ENCODE measurements around the gene TSPAN7.

TSPAN7 gene

DNA sequence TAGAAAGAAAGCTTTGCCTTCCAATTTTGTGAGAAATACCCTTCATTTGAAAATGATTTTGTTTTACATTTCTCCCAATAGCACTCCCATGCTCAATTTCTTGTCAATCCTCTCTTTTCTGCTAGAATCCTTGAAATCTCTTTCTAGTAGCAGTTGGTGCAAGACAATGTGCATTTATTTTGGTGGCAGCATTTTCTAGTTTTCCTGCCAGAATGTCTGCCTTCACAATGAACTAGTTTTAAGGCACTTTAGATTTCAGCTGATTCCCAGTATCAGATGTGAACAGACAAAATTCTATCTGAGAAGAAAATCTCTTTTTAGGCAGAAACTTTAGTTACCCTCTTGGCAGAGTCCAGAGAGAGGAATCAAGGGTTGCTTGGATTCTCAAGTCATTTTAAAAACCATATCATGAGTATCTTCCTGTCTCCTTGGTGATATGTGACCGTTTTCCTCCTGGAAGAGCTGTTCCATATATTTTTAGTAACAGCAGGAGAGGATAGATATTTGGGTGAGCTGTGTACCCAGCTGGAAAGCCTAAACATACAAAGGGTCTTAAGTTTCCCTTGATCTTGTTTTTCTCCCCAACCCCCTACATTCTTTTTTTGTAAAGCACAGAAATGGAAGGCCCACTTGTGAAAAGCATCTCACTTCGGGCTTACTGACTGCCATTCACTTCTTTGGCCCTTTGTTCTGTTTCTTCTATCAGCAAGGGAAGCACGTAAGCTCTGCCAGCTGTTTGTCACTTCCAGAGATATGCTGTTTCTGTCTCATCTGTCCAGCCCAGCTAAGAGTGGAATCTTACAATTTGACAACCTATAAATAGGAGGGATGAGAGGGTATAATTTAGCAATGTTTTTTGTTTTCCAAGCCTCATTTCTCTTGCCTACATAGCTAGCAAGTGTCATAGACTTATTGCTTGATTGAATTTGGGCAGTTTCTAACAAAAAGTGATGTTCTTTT lies 38.7 kb downstream of the TSPAN7 start:
- no peak overlapping the region for H3K4ac ChIP-seq (ENCODE audit: low read depth, low read length)
- H3K79me2 ChIP-seq (ENCODE audit: control insufficient read depth, insufficient read depth, low read length, poor library complexity) = no peaks in the 10 kb centered on the region
- no peaks in the 10 kb centered on the region for H3K9me3 ChIP-seq (ENCODE audit: insufficient read depth, low read depth, low read length)
- no peak overlapping the region for H3K14ac ChIP-seq (ENCODE audit: low read length)
- H4K12ac ChIP-seq (ENCODE audit: low read depth, low read length) = no peak overlapping the region
- no peak overlapping the region for H4K91ac ChIP-seq (ENCODE audit: low read depth, low read length)
- no peak overlapping the region for H4K8ac ChIP-seq (ENCODE audit: low read depth, low read length)
- H3K79me1 ChIP-seq (ENCODE audit: low read length) = no peaks in the 10 kb centered on the region
- no peak overlapping the region for H3K4me3 ChIP-seq (ENCODE audit: low read depth, low read length)
- H3K4me2 ChIP-seq (ENCODE audit: low read length) = no peak overlapping the region
- no peak overlapping the region for H3K18ac ChIP-seq (ENCODE audit: low read length)
- H3K36me3 ChIP-seq (ENCODE audit: control insufficient read depth in 1 of 2, insufficient read depth in 2 of 2, low read length in 2 of 2) = no peaks in the 10 kb centered on the region
- H3K27me3 ChIP-seq (ENCODE audit: insufficient read depth, low read length) = no peaks in the 10 kb centered on the region
- no peak overlapping the region for H3K23ac ChIP-seq (ENCODE audit: low read length)
- H2AK5ac ChIP-seq (ENCODE audit: low read length) = no peak overlapping the region
- WGBS (ENCODE audit: extremely low coverage, insufficient coverage, insufficient read length) = no CpG with 5 or more reads among the region's 3 CpGs
- no peak for DNase-seq
- H3K9ac ChIP-seq (ENCODE audit: low read length) = no peak overlapping the region
- H2BK120ac ChIP-seq (ENCODE audit: insufficient read depth, low read length, poor library complexity) = no peak overlapping the region
- H2BK12ac ChIP-seq (ENCODE audit: low read length) = no peak overlapping the region
- no peak overlapping the region for H3K27ac ChIP-seq (ENCODE audit: low read depth, low read length)
- H2AFZ ChIP-seq (ENCODE audit: insufficient read depth, low read length, poor library complexity) = no peak overlapping the region
- no peaks in the 10 kb centered on the region for H3K4me1 ChIP-seq (ENCODE audit: control insufficient read depth in 1 of 2, insufficient read depth in 2 of 2, low read length in 2 of 2)
- no peak overlapping the region for H2BK5ac ChIP-seq (ENCODE audit: low read depth, low read length, poor library complexity)

DNA sequence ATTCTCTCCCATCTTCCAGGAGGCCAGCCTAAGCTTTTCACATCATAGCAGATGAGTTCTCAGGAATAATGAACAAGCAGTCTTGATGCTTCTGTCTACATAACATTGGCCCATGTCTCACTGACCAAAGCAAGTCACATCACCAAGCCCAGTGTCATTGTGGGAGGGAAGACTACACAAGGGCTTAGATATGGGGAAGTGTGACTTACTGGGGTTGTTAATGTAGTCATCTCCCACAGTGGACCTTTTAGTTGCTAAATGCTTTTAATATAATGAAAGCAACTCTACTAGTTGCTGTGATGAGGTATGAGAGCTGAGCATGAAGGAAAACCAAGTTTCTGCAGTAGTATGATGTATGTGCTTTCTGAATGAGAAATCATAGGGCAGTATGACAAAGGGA lies 40.5 kb downstream of the TSPAN7 start:
- H4K8ac ChIP-seq (ENCODE audit: low read depth, low read length) = no peak overlapping the region
- no peak overlapping the region for H3K27ac ChIP-seq (ENCODE audit: low read depth, low read length)
- H3K9me3 ChIP-seq (ENCODE audit: insufficient read depth, low read depth, low read length) = no peaks in the 10 kb centered on the region
- H2BK5ac ChIP-seq (ENCODE audit: low read depth, low read length, poor library complexity) = no peak overlapping the region
- no peak overlapping the region for H2BK12ac ChIP-seq (ENCODE audit: low read length)
- H2AK5ac ChIP-seq (ENCODE audit: low read length) = no peak overlapping the region
- no peak overlapping the region for H4K91ac ChIP-seq (ENCODE audit: low read depth, low read length)
- no peak overlapping the region for H2AFZ ChIP-seq (ENCODE audit: insufficient read depth, low read length, poor library complexity)
- H3K79me1 ChIP-seq (ENCODE audit: low read length) = no peaks in the 10 kb centered on the region
- H3K9ac ChIP-seq (ENCODE audit: low read length) = no peak overlapping the region
- H3K36me3 ChIP-seq (ENCODE audit: control insufficient read depth in 1 of 2, insufficient read depth in 2 of 2, low read length in 2 of 2) = no peaks in the 10 kb centered on the region
- H3K79me2 ChIP-seq (ENCODE audit: control insufficient read depth, insufficient read depth, low read length, poor library complexity) = no peaks in the 10 kb centered on the region
- no peak overlapping the region for H4K12ac ChIP-seq (ENCODE audit: low read depth, low read length)
- no peak overlapping the region for H3K4me3 ChIP-seq (ENCODE audit: low read depth, low read length)
- H3K27me3 ChIP-seq (ENCODE audit: insufficient read depth, low read length) = no peaks in the 10 kb centered on the region
- H3K14ac ChIP-seq (ENCODE audit: low read length) = no peak overlapping the region
- no peaks in the 10 kb centered on the region for H3K4me1 ChIP-seq (ENCODE audit: control insufficient read depth in 1 of 2, insufficient read depth in 2 of 2, low read length in 2 of 2)
- no peak overlapping the region for H3K23ac ChIP-seq (ENCODE audit: low read length)
- H3K4ac ChIP-seq (ENCODE audit: low read depth, low read length) = no peak overlapping the region
- H3K4me2 ChIP-seq (ENCODE audit: low read length) = no peak overlapping the region
- H2BK120ac ChIP-seq (ENCODE audit: insufficient read depth, low read length, poor library complexity) = no peak overlapping the region
- H3K18ac ChIP-seq (ENCODE audit: low read length) = no peak overlapping the region
- DNase-seq = no peak

GRCh38 chrX:38606821-38607220 lies 45.5 kb downstream of the TSPAN7 start:
- Histone ChIP-seq H3K4ac (ENCODE audit: low read depth, low read length) (no peak overlapping the region), H2BK120ac (ENCODE audit: insufficient read depth, low read length, poor library complexity) (no peak overlapping the region), H4K8ac (ENCODE audit: low read depth, low read length) (no peak overlapping the region), H3K4me2 (ENCODE audit: low read length) (no peak overlapping the region), H3K18ac (ENCODE audit: low read length) (no peak overlapping the region), H2BK5ac (ENCODE audit: low read depth, low read length, poor library complexity) (no peak overlapping the region), H3K23ac (ENCODE audit: low read length) (no peak overlapping the region), H2BK12ac (ENCODE audit: low read length) (no peak overlapping the region), H3K36me3 (ENCODE audit: control insufficient read depth in 1 of 2, insufficient read depth in 2 of 2, low read length in 2 of 2) (no peaks in the 10 kb centered on the region), H4K12ac (ENCODE audit: low read depth, low read length) (no peak overlapping the region), H3K14ac (ENCODE audit: low read length) (no peak overlapping the region), H4K91ac (ENCODE audit: low read depth, low read length) (no peak overlapping the region), H3K9ac (ENCODE audit: low read length) (no peak overlapping the region), H3K79me2 (ENCODE audit: control insufficient read depth, insufficient read depth, low read length, poor library complexity) (no peaks in the 10 kb centered on the region), H3K4me3 (ENCODE audit: low read depth, low read length) (no peak overlapping the region), H3K9me3 (ENCODE audit: insufficient read depth, low read depth, low read length) (no peaks in the 10 kb centered on the region), H2AFZ (ENCODE audit: insufficient read depth, low read length, poor library complexity) (no peak overlapping the region), H3K79me1 (ENCODE audit: low read length) (no peaks in the 10 kb centered on the region), H3K27me3 (ENCODE audit: insufficient read depth, low read length) (no peaks in the 10 kb centered on the region), H3K27ac (ENCODE audit: low read depth, low read length) (no peak overlapping the region), H3K4me1 (ENCODE audit: control insufficient read depth in 1 of 2, insufficient read depth in 2 of 2, low read length in 2 of 2) (no peaks in the 10 kb centered on the region), H2AK5ac (ENCODE audit: low read length) (no peak overlapping the region)
- no CpG with 5 or more reads among the region's 3 CpGs for WGBS (ENCODE audit: extremely low coverage, insufficient coverage, insufficient read length)
- no peak for DNase-seq

DNA sequence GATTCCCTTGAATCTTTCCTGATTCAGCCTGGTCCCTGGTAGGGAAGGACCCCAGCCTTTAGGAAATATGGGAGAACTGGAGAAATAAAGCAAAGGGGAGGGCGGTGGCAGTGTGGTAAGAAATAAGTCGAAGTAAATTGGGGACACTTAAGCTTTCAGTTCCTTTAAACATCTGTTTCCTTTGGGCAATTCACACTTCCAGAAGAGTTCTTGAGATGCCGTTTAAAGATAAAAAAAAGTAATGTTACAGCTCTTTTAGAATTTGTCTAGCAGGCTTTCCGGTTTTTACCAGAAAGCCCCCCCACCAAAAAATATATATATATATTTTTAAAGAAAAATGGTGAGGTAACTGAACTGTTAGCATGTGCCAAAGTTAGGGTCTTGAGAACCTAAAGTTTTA lies 46.6 kb downstream of the TSPAN7 start:
- Histone ChIP-seq H2BK5ac (ENCODE audit: low read depth, low read length, poor library complexity) (no peak overlapping the region), H4K8ac (ENCODE audit: low read depth, low read length) (no peak overlapping the region), H3K27me3 (ENCODE audit: insufficient read depth, low read length) (no peaks in the 10 kb centered on the region), H3K14ac (ENCODE audit: low read length) (no peak overlapping the region), H4K12ac (ENCODE audit: low read depth, low read length) (no peak overlapping the region), H3K4me3 (ENCODE audit: low read depth, low read length) (no peak overlapping the region), H3K4me2 (ENCODE audit: low read length) (no peak overlapping the region), H3K79me2 (ENCODE audit: control insufficient read depth, insufficient read depth, low read length, poor library complexity) (no peaks in the 10 kb centered on the region), H4K91ac (ENCODE audit: low read depth, low read length) (no peak overlapping the region), H3K9ac (ENCODE audit: low read length) (no peak overlapping the region), H2BK120ac (ENCODE audit: insufficient read depth, low read length, poor library complexity) (no peak overlapping the region), H2AK5ac (ENCODE audit: low read length) (no peak overlapping the region), H3K27ac (ENCODE audit: low read depth, low read length) (no peak overlapping the region), H3K36me3 (ENCODE audit: control insufficient read depth in 1 of 2, insufficient read depth in 2 of 2, low read length in 2 of 2) (no peaks in the 10 kb centered on the region), H3K23ac (ENCODE audit: low read length) (no peak overlapping the region), H2BK12ac (ENCODE audit: low read length) (no peak overlapping the region), H3K4ac (ENCODE audit: low read depth, low read length) (no peak overlapping the region), H3K9me3 (ENCODE audit: insufficient read depth, low read depth, low read length) (no peaks in the 10 kb centered on the region), H3K4me1 (ENCODE audit: control insufficient read depth in 1 of 2, insufficient read depth in 2 of 2, low read length in 2 of 2) (no peaks in the 10 kb centered on the region), H3K18ac (ENCODE audit: low read length) (no peak overlapping the region), H2AFZ (ENCODE audit: insufficient read depth, low read length, poor library complexity) (no peak overlapping the region), H3K79me1 (ENCODE audit: low read length) (no peaks in the 10 kb centered on the region)
- WGBS (ENCODE audit: extremely low coverage, insufficient coverage, insufficient read length) = no CpG with 5 or more reads among the region's 4 CpGs
- DNase-seq = no peak

Measured in trophoblast cell (in vitro differentiated cells and primary cell).